Right lobe of liver (tissue), 6 donors: ENCODE measurements around the gene SEMA4F. TPM values are rescaled to one million over a fixed set of nuclear protein-coding genes. Genes with fewer than 3 reads are reported as not detected.

Experiments used
- ATAC-seq, 4 donors: fragments of 200-7000 bp; cut with Tn5 transposase; one replicate each; pipeline ENCODE4 v1.9.1; 2020; ENCODE audit warnings: mild to moderate bottlenecking in 4 of 4, moderate library complexity in 4 of 4
- DNase-seq, 3 donors: peaks; one replicate each; pipeline ENCODE4 v3.0.0-alpha.2; 2020
- H3K27ac ChIP-seq, 3 donors: fragments of 200-600 bp; one replicate each; pipeline ENCODE4 v1.8.0; 2022
- H3K27me3 ChIP-seq, 2 donors: fragments of 200-600 bp; one replicate each; pipeline ENCODE4 v1.8.0; 2022
- H3K36me3 ChIP-seq, 4 donors: fragments of 200-600 bp; sonication (generic) in 1 of 4; one replicate each; pipeline versions ENCODE4 v1.5.1 to v1.8.0; 2017 to 2022; ENCODE audit warnings: control low read depth in 1 of 4
- H3K4me1 ChIP-seq, 4 donors: fragments of 200-600 bp; sonication (generic) in 1 of 4; one replicate each; pipeline versions ENCODE4 v1.5.1 to v1.8.0; 2017 to 2022; ENCODE audit warnings: control low read depth in 1 of 4
- H3K4me3 ChIP-seq, 3 donors: fragments of 200-600 bp; one replicate each; pipeline ENCODE4 v1.8.0; 2022
- H3K9me3 ChIP-seq, 4 donors: fragments of 200-600 bp; sonication (generic) in 1 of 4; one replicate each; pipeline versions ENCODE4 v1.5.1 to v1.8.0; 2017 to 2022; ENCODE audit warnings: control low read depth in 1 of 4
- POLR2A ChIP-seq: fragments of 450-650 bp; IDR thresholded peaks from one replicate; pipeline ENCODE4 v1.6.1; 2017; ENCODE audit warnings: antibody characterized with exemption, mild to moderate bottlenecking
- WGBS: methylation state at CpG from one replicate; pipeline ENCODE4 v1.1.6; 2018; ENCODE audit warnings: low coverage, low lambda C conversion rate; ENCODE audit not compliant: insufficient coverage; ENCODE audit errors: missing lambda C conversion rate; 5-methylcytosine and 5-hydroxymethylcytosine counted together
- intact Hi-C, 2 donors: fragments of 100-400 bp; cut with DNase I; formaldehyde crosslinking; loops; one replicate each; pipeline versions ENCODE4 v1.11.2 to v1.14.1; 2022
- total RNA-seq, 6 experiments: library from RNA; depleted of rRNA in 2 of 6; stranded (reverse); fragments of >200 nt in 2 of 6; fragmentation: NEBNext Ultra II Directional in 3 of 6; extraction: Animal tissue kit (Norgen Biotek cat#: 25700) in 3 of 6; gene quantifications; one replicate each; pipeline versions ENCODE4 v1.1.0 to v1.2.4, GENCODE V29; 2016 to 2023
- TF ChIP-seq, protein P1 (sequence below), 4 donors: fragments of 200-600 bp in 3 of 4; fragments of 450-650 bp in 1 of 4; IDR thresholded peaks; one replicate each; pipeline versions ENCODE4 v1.5.1 to v1.8.0; 2016 to 2022; ENCODE audit warnings: antibody characterized with exemption in 4 of 4, mild to moderate bottlenecking in 2 of 4
- donor health status: DM: no; HTN: yes; CAD: no.
- donor health status: DM: no; HTN: no; CAD: no.
- donor health status: DM: no; HTN: no; CAD: no.
- donor health status: DM: no; HTN: yes; CAD: no.
- donor health status: DM: no; HTN: yes; CAD: no.

Gene SEMA4F
- total RNA-seq, 6 experiments from 2014 or later = 1.1 to 2.3 (median 1.6) TPM

DNA sequence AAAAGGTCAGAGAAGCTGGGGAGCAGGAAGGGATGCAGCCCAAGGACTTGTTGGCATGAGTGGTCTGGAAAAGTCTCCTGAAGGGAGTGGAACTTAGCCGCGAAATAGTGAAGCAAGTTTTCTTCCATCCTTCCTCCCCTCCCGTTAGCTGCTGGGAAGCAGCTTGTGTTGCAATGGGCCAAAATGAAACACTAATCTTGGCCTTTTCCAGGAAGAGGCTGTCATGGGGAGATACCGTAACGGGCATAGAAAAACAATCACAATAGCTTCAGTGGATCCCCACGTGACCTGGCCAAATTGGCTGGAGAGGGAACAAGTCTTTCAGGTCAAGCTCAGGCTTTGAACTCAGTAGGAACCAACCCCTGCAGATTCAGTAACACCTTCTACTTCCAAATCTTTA is 49.3 kb downstream of the SEMA4F start:
- ATAC-seq = peak in 3 of 4 donors; percentile 40 to 73 (median 44)
- H3K36me3 ChIP-seq = no peaks in the 10 kb centered on the region
- 66% methylated on average over 3 of the region's 6 CpGs for WGBS

DNA sequence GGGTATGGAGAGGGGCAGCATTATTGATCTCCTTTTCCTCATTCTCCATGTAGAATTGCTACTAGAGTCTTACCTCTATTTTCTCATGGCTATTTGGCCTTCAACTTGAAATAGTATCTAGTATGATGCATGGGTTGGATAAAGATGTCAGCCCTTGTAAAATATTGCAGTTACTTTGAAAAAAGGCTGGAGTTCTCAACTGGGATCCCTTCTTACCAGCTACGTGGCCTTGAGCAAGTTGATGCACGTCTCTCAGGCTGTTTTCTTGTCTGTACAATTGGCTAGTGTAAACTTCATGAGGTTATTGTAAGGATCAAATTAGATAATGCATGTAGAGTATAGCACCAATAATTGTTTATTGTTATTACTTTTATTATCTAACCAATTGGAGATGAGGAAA is 50.2 kb downstream of the SEMA4F start:
- H3K4me3 ChIP-seq = no peak overlapping the region
- DNase-seq (no peak), ATAC-seq (no peak)
- H3K27me3 ChIP-seq = no peaks in the 10 kb centered on the region
- H3K27ac ChIP-seq = no peak overlapping the region
- no peaks in the 10 kb centered on the region for H3K9me3 ChIP-seq
- H3K36me3 ChIP-seq = no peaks in the 10 kb centered on the region
- TF ChIP-seq POLR2A = no peak
- TF ChIP-seq, protein P1, sequence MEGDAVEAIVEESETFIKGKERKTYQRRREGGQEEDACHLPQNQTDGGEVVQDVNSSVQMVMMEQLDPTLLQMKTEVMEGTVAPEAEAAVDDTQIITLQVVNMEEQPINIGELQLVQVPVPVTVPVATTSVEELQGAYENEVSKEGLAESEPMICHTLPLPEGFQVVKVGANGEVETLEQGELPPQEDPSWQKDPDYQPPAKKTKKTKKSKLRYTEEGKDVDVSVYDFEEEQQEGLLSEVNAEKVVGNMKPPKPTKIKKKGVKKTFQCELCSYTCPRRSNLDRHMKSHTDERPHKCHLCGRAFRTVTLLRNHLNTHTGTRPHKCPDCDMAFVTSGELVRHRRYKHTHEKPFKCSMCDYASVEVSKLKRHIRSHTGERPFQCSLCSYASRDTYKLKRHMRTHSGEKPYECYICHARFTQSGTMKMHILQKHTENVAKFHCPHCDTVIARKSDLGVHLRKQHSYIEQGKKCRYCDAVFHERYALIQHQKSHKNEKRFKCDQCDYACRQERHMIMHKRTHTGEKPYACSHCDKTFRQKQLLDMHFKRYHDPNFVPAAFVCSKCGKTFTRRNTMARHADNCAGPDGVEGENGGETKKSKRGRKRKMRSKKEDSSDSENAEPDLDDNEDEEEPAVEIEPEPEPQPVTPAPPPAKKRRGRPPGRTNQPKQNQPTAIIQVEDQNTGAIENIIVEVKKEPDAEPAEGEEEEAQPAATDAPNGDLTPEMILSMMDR (IDR thresholded peaks at IDR 0.05) = no peak
- 78% methylated on average over 2 of the region's 2 CpGs for WGBS
- intact Hi-C loops = no loop called here
- no peaks in the 10 kb centered on the region for H3K4me1 ChIP-seq

More for the DNA sequence above, 49.3 kb downstream of the SEMA4F start:
- Histone ChIP-seq H3K27ac (no peak overlapping the region), H3K4me3 (no peak overlapping the region), H3K9me3 (no peaks in the 10 kb centered on the region), H3K4me1 (no peaks in the 10 kb centered on the region), H3K27me3 (no peaks in the 10 kb centered on the region)
- no peak for DNase-seq
- intact Hi-C loops = no loop called here
- TF ChIP-seq POLR2A = no peak
- TF ChIP-seq, protein P1 (IDR thresholded peaks at IDR 0.05) = no peak

DNA sequence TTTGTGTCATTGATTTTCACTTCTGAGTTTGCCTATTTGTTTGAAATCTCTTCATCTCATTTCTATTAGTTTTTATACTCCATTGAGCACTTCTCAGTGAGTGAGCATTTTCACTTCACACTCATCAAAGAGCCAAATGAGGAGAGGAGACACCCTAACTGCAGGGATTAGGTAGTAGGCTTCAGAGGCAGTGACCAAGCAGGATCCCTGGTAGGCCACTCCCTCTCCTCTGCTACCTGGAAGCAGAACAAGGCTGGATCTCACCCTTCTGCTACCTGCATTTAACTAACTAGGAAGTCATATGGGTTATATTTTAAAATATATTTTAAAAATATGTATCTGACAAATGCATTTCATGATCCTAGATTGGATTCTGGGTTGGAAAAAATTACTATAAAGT is 52.7 kb downstream of the SEMA4F start:
- DNase-seq (no peak), ATAC-seq (no peak)
- no peaks in the 10 kb centered on the region for H3K36me3 ChIP-seq
- no peak overlapping the region for H3K4me3 ChIP-seq
- H3K27ac ChIP-seq = no peak overlapping the region
- no peaks in the 10 kb centered on the region for H3K9me3 ChIP-seq
- intact Hi-C loops = no loop called here
- no peaks in the 10 kb centered on the region for H3K4me1 ChIP-seq
- TF ChIP-seq, protein P1 (IDR thresholded peaks at IDR 0.05) = no peak
- TF ChIP-seq POLR2A = no peak
- no peaks in the 10 kb centered on the region for H3K27me3 ChIP-seq

DNA sequence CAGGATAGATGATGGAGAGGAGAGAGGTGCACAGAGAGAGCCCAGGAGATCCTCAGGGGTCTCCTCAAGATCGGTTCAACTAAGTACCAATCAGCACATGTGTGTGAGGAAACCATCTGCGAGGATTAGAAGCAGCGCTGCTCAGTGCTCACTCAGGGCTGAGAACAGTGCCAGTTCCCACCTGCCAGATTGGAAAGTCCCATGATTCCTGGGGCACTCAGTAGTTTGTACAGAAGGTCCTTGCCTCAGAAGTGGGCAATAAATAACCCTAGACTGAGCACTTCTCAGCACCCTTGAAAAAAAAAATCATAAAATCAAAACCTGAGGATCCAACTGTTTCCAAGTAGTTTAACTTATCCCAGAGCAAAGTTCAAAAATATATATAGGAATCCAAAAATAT is 53.8 kb downstream of the SEMA4F start:
- no peaks in the 10 kb centered on the region for H3K4me1 ChIP-seq
- no peaks in the 10 kb centered on the region for H3K9me3 ChIP-seq
- TF ChIP-seq POLR2A = no peak
- TF ChIP-seq, protein P1 (IDR thresholded peaks at IDR 0.05) = no peak
- intact Hi-C loops = no loop called here
- H3K27ac ChIP-seq = no peak overlapping the region
- H3K4me3 ChIP-seq = no peak overlapping the region
- H3K27me3 ChIP-seq = no peaks in the 10 kb centered on the region
- DNase-seq (no peak), ATAC-seq (no peak)
- WGBS = 92% methylated on average over 3 of the region's 3 CpGs
- H3K36me3 ChIP-seq = no peaks in the 10 kb centered on the region

DNA sequence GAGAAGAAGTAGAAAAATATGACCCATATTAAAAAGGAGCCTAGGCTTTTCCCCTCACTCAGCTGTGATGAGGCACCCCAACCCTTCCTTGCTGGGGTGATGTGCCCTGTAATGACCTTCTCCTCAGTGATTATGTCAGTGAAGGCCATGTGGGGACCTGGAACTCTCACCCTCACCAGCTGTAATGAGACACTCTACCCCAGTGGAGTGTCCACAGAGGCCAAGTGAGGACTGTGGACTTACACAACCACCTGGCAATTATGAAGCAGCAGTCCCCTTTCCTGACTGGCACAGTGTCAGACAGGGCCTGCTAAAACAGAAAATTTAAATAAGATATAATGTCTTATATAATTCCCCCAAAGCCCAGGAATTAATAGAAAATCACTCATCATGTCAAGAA is 54.2 kb downstream of the SEMA4F start:
- H3K4me1 ChIP-seq = no peaks in the 10 kb centered on the region
- intact Hi-C loops = no loop called here
- no peaks in the 10 kb centered on the region for H3K27me3 ChIP-seq
- no peak overlapping the region for H3K27ac ChIP-seq
- H3K4me3 ChIP-seq = no peak overlapping the region
- DNase-seq = no peak
- H3K9me3 ChIP-seq = no peaks in the 10 kb centered on the region
- TF ChIP-seq, protein P1 (IDR thresholded peaks at IDR 0.05) = no peak
- no peak for TF ChIP-seq POLR2A
- no peaks in the 10 kb centered on the region for H3K36me3 ChIP-seq
- ATAC-seq = peak in 2 of 4 donors; percentile 45 to 73
